ENCODE measurements around the gene RASGRP3.
A peak's percentile ranks its signal among the peaks of the same experiment; 100 is the strongest.

DNA sequence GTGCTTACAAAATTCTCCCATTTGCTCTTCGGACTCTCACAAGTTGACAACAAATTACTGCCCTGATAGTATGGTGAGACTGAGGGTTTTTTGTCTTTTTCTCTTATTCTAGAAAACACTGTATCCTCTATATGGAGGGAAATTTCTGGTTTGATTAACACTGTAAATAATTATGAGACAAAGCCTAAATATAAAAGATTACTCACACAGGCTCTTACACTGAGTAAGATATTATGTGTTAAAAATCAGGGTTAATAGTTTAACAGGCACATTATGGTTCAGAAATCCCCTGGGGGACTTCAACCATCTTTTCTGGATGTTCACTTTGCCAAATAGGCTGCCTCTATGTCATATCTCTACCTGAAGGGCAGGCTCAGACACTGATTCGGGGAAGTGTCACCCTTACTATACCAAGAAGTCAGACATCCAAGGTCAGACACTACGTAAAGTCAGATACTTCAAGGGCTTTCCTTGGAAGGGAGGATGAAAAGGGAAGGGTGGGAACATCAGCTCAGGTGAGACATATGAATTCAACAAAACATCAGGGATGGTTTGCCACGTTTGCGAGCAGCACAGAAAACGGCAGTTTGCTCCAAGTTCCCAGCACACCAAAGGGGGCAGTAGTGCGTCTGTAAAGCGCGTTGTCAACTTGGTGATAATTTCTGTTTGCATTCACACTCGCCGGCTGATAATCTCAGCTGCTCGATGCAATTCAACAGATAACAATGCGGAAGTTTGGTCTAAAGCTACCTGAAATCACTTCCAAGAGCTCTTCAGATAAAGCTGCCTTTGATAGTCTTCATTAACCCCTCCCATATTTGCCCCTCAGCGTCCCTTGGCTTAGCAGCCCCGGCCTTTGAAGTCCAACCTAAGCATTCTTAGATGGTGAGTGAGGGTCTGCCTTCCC, 972 bp upstream of the RASGRP3 start:
- TF ChIP-seq ELF1 (IDR thresholded peaks at IDR 0.05; ENCODE audit: borderline replicate concordance, low read depth), result peak; percentile 76
- peak; percentile 38 to 86 (median 78); a peak in 5 of 6 replicates for TF ChIP-seq CTCF (IDR thresholded peaks at IDR 0.05 in 2 of 3, conservative IDR thresholded peaks at IDR 0.05 in 1 of 3; ENCODE audit: borderline replicate concordance in 1 of 3, insufficient read depth in 1 of 3, low read depth in 2 of 3, low read length in 2 of 3)
- no peak for TF ChIP-seq CEBPB (IDR thresholded peaks at IDR 0.05; ENCODE audit: low read depth)
- TF ChIP-seq ZNF274 (IDR thresholded peaks at IDR 0.05; ENCODE audit: low read depth, low read length), result no peak
- peak; percentile 78 for TF ChIP-seq TCF7L2 (IDR thresholded peaks at IDR 0.05; ENCODE audit: borderline replicate concordance, extremely low read depth, insufficient read depth, insufficient read length)
- TF ChIP-seq EZH2phosphoT487 (IDR thresholded peaks at IDR 0.05; ENCODE audit: borderline replicate concordance), result no peak
- TF ChIP-seq RAD21 (IDR thresholded peaks at IDR 0.05; ENCODE audit: low read depth), result peak; percentile 63
- TF ChIP-seq POLR2AphosphoS5 (IDR thresholded peaks at IDR 0.05; ENCODE audit: low read depth, low read length), result peak; percentile 48; the same call in 1 of the 2 replicates
- TF ChIP-seq POLR2A (IDR thresholded peaks at IDR 0.05; ENCODE audit: borderline replicate concordance, extremely low read depth, insufficient read depth, insufficient read length), result no peak
- TF ChIP-seq, protein P1, sequence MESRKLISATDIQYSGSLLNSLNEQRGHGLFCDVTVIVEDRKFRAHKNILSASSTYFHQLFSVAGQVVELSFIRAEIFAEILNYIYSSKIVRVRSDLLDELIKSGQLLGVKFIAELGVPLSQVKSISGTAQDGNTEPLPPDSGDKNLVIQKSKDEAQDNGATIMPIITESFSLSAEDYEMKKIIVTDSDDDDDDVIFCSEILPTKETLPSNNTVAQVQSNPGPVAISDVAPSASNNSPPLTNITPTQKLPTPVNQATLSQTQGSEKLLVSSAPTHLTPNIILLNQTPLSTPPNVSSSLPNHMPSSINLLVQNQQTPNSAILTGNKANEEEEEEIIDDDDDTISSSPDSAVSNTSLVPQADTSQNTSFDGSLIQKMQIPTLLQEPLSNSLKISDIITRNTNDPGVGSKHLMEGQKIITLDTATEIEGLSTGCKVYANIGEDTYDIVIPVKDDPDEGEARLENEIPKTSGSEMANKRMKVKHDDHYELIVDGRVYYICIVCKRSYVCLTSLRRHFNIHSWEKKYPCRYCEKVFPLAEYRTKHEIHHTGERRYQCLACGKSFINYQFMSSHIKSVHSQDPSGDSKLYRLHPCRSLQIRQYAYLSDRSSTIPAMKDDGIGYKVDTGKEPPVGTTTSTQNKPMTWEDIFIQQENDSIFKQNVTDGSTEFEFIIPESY (IDR thresholded peaks at IDR 0.05; ENCODE audit: extremely low read depth, insufficient replicate concordance, low read length), result no peak
- TF ChIP-seq SP1 (IDR thresholded peaks at IDR 0.05; ENCODE audit: low read depth), result peak; percentile 31; the same call in 1 of the 2 replicates
- TF ChIP-seq EZH2 (IDR thresholded peaks at IDR 0.05), result no peak
- peak; percentile 67; the same call in 1 of the 2 replicates for TF ChIP-seq SIN3A (IDR thresholded peaks at IDR 0.05; ENCODE audit: low read depth)
- TF ChIP-seq, protein P2, sequence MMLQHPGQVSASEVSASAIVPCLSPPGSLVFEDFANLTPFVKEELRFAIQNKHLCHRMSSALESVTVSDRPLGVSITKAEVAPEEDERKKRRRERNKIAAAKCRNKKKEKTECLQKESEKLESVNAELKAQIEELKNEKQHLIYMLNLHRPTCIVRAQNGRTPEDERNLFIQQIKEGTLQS (IDR thresholded peaks at IDR 0.05), result no peak

All from HCT116 (cell line).